Stomach (tissue), 9 donors: ENCODE results near the gene B3GNT9. TPM values are rescaled to one million over a fixed set of nuclear protein-coding genes. Genes with fewer than 3 reads are reported as not detected.

ENCODE experiments used
- DNase-seq, 2 donors: peaks; one replicate each; pipeline versions ENCODE4 v3.0.0 to v3.0.0-alpha.2; 2013 to 2019
- H3K27ac ChIP-seq, 5 donors: fragments of 200-600 bp in 4 of 5; sonication (generic) in 4 of 5; one replicate each; pipeline ENCODE4 v1.5.1; 2013 to 2019; ENCODE audit warnings: mild to moderate bottlenecking in 1 of 5, moderate library complexity in 1 of 5
- H3K27me3 ChIP-seq, 3 donors: fragments of 200-600 bp; sonication (generic); one replicate each; pipeline ENCODE4 v1.5.1; 2017 to 2019; ENCODE audit warnings: mixed run types in 1 of 3
- H3K36me3 ChIP-seq, 4 donors: fragments of 200-600 bp; sonication (generic); 1 replicate in 3 of 4; 2 replicates in 1 of 4; pipeline ENCODE4 v1.5.1; 2016 to 2019
- H3K4me1 ChIP-seq, 4 donors: fragments of 200-600 bp; sonication (generic); one replicate each; pipeline ENCODE4 v1.5.1; 2016 to 2019
- H3K4me3 ChIP-seq, 4 donors: fragments of 200-600 bp; sonication (generic) in 3 of 4; one replicate each; pipeline ENCODE4 v1.5.1; 2016 to 2019; ENCODE audit warnings: mild to moderate bottlenecking in 1 of 4
- H3K9me3 ChIP-seq, 4 donors: fragments of 200-600 bp; sonication (generic); one replicate each; pipeline ENCODE4 v1.5.1; 2016 to 2019
- EP300 ChIP-seq: sonication (generic); formaldehyde crosslinking; IDR thresholded peaks from one replicate; pipeline ENCODE4 v1.6.1; 2017; ENCODE audit warnings: antibody characterized with exemption
- POLR2A ChIP-seq, 4 donors: fragments of 450-650 bp; IDR thresholded peaks; one replicate each; pipeline ENCODE4 v1.6.1; 2016; ENCODE audit warnings: antibody characterized with exemption in 4 of 4, control low read depth in 2 of 4, mild to moderate bottlenecking in 1 of 4, moderate library complexity in 1 of 4
- POLR2AphosphoS5 ChIP-seq, 3 donors: sonication (generic); formaldehyde crosslinking; IDR thresholded peaks; one replicate each; pipeline ENCODE4 v1.6.1; 2016; ENCODE audit warnings: antibody characterized with exemption in 3 of 3
- WGBS, 5 donors: extraction: QIAGEN DNeasy Blood & Tissue Kit in 3 of 5; methylation state at CpG; one replicate each; pipeline versions ENCODE4 v1.1.5 to v1.1.7; 2013 to 2018; 5-methylcytosine and 5-hydroxymethylcytosine counted together
- intact Hi-C: fragments of 100-400 bp; cut with DNase I; formaldehyde crosslinking; loops from one replicate; pipeline ENCODE4 v1.15.1; 2023; ENCODE audit warnings: low total_unique reads
- polyA plus RNA-seq, 3 donors: library from polyadenylated mRNA; stranded (reverse); fragments of 200-250 nt; gene quantifications; one replicate each; pipeline ENCODE4 v1.2.3, GENCODE V29; 2013
- total RNA-seq, 5 donors: library from RNA; depleted of rRNA; stranded (reverse); fragments of >200 nt; gene quantifications; one replicate each; pipeline versions ENCODE4 v1.1.0 to v1.2.3, GENCODE V29; 2014 to 2016
- TF ChIP-seq, protein P1 (sequence below), 7 experiments: fragments of 450-650 bp in 4 of 7; fragments of 200-600 bp in 3 of 7; sonication (generic) in 3 of 7; IDR thresholded peaks; one replicate each; pipeline ENCODE4 v1.5.1; 2016 to 2019; ENCODE audit warnings: antibody characterized with exemption in 7 of 7, control low read depth in 2 of 7, mild to moderate bottlenecking in 1 of 7
- donor health status: healthy with polysubstance abuse.
- donor health status: Bipolar disorder and iron deficiency.
- donor health status: healthy.

Gene B3GNT9
- total and polyA plus RNA-seq, 8 donors = 0.58 to 11.2 (median 4.2) TPM

DNA sequence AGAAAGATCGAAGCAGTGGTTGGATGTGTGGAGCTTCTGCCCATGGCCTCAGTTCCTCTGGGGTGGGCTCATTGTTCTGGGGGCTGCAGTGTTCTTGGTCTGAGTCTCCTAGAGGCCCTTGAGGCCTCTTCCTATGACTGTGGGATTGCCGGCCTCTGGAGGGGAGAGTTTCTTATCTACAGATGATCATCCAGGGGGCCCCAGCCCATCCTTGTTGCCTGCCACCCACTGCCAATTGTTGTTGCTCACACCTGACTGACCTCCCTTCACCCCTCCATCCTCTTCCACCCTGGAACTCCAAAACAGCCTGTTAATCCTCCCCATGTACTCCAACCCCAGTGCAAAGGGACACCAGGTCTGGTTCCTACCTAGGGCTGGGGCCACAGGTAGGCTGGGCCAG is 5.9 kb downstream of the B3GNT9 start:
- peaks cover 0 to 9% (median 0%) of the 10 kb centered on the region in 3 donors for H3K27me3 ChIP-seq
- no peak for TF ChIP-seq EP300
- no peak for TF ChIP-seq POLR2AphosphoS5 (IDR thresholded peaks at IDR 0.05)
- no peak for TF ChIP-seq POLR2A (IDR thresholded peaks at IDR 0.05)
- TF ChIP-seq, protein P1, sequence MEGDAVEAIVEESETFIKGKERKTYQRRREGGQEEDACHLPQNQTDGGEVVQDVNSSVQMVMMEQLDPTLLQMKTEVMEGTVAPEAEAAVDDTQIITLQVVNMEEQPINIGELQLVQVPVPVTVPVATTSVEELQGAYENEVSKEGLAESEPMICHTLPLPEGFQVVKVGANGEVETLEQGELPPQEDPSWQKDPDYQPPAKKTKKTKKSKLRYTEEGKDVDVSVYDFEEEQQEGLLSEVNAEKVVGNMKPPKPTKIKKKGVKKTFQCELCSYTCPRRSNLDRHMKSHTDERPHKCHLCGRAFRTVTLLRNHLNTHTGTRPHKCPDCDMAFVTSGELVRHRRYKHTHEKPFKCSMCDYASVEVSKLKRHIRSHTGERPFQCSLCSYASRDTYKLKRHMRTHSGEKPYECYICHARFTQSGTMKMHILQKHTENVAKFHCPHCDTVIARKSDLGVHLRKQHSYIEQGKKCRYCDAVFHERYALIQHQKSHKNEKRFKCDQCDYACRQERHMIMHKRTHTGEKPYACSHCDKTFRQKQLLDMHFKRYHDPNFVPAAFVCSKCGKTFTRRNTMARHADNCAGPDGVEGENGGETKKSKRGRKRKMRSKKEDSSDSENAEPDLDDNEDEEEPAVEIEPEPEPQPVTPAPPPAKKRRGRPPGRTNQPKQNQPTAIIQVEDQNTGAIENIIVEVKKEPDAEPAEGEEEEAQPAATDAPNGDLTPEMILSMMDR (IDR thresholded peaks at IDR 0.05) = no peak
- H3K9me3 ChIP-seq = no peaks in the 10 kb centered on the region
- H3K36me3 ChIP-seq = peaks cover 65 to 97% (median 92%) of the 10 kb centered on the region in 4 donors
- H3K4me3 ChIP-seq = no peak overlapping the region
- no peak for DNase-seq
- 89 to 100% (median 93%) methylated on average over 2 of the region's 2 CpGs for WGBS, 5 donors
- intact Hi-C loops = no loop called here
- H3K27ac ChIP-seq = no peak overlapping the region
- H3K4me1 ChIP-seq = peaks cover 2 to 9% (median 6%) of the 10 kb centered on the region in 4 donors

DNA sequence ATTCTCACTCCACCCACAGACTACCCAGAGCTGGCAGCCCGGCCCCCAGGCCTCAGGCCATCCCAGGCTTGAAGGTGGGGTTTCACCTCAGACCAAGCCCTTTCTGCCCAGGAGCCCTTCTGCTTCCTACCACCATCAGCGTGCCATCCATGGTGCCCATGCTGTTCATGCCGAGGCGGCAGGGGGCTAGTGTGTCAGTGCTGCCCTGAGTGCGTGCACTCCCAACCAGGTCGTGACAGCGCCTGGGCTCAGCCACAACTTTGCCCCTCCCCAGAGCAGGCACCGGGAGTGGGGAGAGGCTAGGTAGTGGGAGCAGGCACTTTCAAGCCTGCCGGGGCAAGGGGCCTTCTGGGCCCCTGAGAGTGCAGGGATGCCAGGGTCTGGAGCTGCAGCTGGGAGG is 8.5 kb downstream of the B3GNT9 start:
- TF ChIP-seq EP300 (no peak), POLR2A (IDR thresholded peaks at IDR 0.05) (no peak), POLR2AphosphoS5 (IDR thresholded peaks at IDR 0.05) (no peak)
- DNase-seq = no peak
- peaks cover 67 to 100% (median 99%) of the 10 kb centered on the region in 4 donors for H3K36me3 ChIP-seq
- 92 to 95% (median 93%) methylated on average over 2 to 9 of the region's 9 CpGs for WGBS, 5 donors
- no peaks in the 10 kb centered on the region for H3K9me3 ChIP-seq
- no peak overlapping the region for H3K27ac ChIP-seq
- no peaks in the 10 kb centered on the region for H3K27me3 ChIP-seq
- no peaks in the 10 kb centered on the region for H3K4me1 ChIP-seq
- intact Hi-C loops = no loop called here
- H3K4me3 ChIP-seq = no peak overlapping the region

DNA sequence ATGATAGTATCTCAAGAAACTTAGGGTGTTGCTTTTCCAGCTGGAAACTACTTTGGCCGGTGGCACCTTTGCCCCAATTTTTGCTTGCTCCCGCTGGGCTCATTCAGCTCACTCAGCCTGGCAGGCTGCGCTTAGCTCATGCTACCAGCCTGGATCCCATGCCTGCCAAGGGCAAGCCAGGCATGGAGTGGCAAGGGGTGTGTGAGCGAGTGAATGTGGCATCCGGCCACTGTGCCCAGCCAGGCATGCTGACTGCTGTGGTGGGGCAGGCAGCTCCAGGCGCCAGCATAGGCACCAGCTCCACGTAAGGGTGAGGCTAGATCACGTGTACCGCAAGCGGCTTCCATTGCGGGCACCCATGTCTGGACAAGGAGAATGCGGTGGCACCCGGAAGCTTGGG is 9.4 kb downstream of the B3GNT9 start:
- Histone ChIP-seq H3K4me3 (no peak overlapping the region), H3K4me1 (no peaks in the 10 kb centered on the region), H3K36me3 (peaks cover 64 to 100% (median 99%) of the 10 kb centered on the region in 4 donors), H3K27me3 (no peaks in the 10 kb centered on the region), H3K27ac (no peak overlapping the region), H3K9me3 (no peaks in the 10 kb centered on the region)
- no peak for DNase-seq
- intact Hi-C loops = no loop called here
- TF ChIP-seq POLR2AphosphoS5 (IDR thresholded peaks at IDR 0.05) = no peak
- no peak for TF ChIP-seq EP300
- TF ChIP-seq, protein P1 (IDR thresholded peaks at IDR 0.05) = no peak
- TF ChIP-seq POLR2A (IDR thresholded peaks at IDR 0.05) = no peak
- WGBS, 5 donors = 92 to 98% (median 96%) methylated on average over 7 to 13 of the region's 13 CpGs

DNA sequence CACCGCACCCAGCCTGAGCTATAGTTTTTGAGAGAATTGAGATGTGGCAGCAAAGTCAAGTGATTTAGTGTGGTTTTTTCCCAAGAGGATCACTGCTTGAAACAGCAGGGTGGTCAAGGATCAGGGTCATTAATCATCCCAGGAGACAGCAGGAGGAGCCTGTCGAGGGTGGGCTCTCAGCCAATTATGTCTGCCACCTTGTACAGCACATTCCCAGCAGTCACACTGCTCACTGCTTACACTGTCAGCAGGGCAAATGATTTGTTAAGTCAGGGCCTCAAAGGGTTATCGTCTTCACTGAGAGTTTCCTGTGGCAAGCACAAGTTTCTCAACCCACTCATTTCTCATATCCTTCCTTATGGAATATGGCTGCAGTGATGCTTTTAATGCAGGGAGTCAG is 13.2 kb downstream of the B3GNT9 start:
- 48 to 60% (median 53%) methylated on average over 3 of the region's 3 CpGs for WGBS, 5 donors
- TF ChIP-seq, protein P1 (IDR thresholded peaks at IDR 0.05) = no peak
- no peak for TF ChIP-seq EP300
- no peak for TF ChIP-seq POLR2AphosphoS5 (IDR thresholded peaks at IDR 0.05)
- no peak for TF ChIP-seq POLR2A (IDR thresholded peaks at IDR 0.05)
- Histone ChIP-seq H3K9me3 (no peaks in the 10 kb centered on the region), H3K36me3 (peaks cover 73 to 100% (median 99%) of the 10 kb centered on the region in 4 donors), H3K4me3 (no peak overlapping the region), H3K4me1 (no peaks in the 10 kb centered on the region), H3K27ac (no peak overlapping the region), H3K27me3 (no peaks in the 10 kb centered on the region)
- intact Hi-C loops = no loop called here
- no peak for DNase-seq

DNA sequence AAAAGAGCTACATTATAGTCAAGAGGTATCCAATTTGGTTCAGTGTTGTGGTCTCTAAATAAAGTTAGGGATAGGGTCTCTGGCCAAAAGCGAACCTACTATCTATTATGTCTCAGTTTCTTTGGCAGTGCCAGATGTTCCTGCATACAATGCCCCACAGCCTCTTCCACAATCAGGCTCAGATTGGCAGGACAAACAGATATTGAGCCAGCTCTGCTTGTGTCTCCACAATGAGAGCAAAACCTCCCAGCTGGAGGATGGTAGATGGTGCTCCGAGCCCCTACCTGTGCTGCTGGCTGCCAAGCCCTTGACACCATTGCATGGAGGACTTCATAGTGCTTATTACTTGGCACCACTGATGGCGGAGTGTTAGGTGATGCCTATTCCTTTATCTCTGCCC is 21.4 kb downstream of the B3GNT9 start:
- H3K27ac ChIP-seq = no peak overlapping the region
- H3K36me3 ChIP-seq = peaks cover 25 to 96% (median 84%) of the 10 kb centered on the region in 4 donors
- no peaks in the 10 kb centered on the region for H3K27me3 ChIP-seq
- no peaks in the 10 kb centered on the region for H3K4me1 ChIP-seq
- DNase-seq = no peak
- TF ChIP-seq EP300 (no peak), POLR2A (IDR thresholded peaks at IDR 0.05) (no peak), POLR2AphosphoS5 (IDR thresholded peaks at IDR 0.05) (no peak)
- TF ChIP-seq, protein P1 (IDR thresholded peaks at IDR 0.05) = no peak
- H3K9me3 ChIP-seq = no peaks in the 10 kb centered on the region
- intact Hi-C loops = no loop called here
- WGBS, 5 donors = 92 to 100% (median 97%) methylated on average over 2 to 3 of the region's 3 CpGs
- H3K4me3 ChIP-seq = no peak overlapping the region
